Measurements from ENCODE around the gene CDPF1.
"Not testable (repeated sequence)": the region's sequence is repeated elsewhere in the genome, so short reads cannot be mapped to it uniquely, and the experiment has no call there.

Gene CDPF1

DNA sequence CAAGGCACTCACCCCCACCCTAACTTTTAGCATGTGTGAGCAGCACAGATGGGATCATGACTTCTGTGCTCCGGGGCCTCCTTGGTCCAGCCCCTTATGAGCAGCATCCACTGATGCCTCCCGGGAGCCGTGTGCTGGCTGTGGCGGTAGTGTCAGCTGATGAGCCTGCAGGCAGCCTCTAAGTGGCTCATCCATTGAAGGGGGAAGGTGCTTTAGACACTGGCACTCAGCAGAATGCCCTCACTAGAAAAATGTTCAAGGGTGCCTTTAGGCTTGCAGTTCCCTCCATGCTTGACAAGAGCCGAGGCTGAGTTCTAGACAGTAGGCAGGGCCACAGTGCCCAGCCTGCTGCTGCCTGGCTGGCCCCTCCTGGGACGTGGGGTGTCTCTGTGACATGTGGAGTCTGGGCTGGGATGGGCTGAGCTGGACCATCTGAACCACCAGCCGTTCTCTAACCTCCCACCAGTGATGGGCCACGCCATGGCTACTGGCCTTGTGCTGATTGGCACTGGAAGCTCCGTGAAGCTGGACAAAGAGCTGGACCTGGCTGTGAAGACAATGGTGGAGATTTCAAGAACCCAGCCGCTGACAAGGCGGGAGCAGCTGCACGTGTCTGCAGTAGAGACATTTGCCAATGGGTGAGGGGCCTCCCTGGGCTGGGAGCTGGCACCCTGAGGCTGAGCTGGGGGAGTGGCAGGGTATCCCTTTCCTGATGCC, 23.5 kb upstream of the CDPF1 start:
- Mint-ChIP-seq H3K4me3 (no peak overlapping the region), H3K36me3 (ENCODE audit: low read depth) (peaks cover 27% of the 10 kb centered on the region)

DNA sequence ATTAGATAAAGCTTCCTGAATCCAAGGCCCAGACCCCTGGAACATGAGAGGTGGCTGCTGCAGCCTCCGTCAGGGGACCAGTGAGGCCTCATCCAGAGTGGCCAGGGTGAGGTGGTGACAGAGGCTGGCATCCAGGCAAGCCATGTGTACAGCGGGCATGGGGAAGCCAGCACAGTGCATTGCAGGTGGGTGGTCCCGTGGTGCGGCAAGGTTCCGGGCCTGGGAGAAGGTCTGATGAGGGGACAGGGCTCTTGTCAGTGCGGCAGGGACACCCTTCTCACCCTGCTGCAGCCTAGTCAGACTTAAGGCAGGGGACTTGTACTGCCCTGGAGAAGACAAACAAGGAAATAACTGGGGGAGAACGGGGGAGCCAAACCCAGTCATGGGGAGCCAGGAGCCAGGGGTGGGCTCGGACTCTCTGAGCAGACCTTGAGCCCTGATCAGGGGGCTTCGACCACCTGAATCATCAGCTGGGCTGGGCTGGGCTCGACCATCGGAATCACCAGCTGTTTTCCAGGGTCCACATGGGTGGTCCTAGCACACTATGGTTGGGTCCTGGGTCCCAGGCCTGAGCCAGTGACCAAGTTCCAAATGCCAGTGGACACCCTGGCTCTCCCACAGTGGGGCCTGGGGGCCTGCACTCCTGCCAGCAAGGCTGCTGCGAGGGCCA, 22.8 kb upstream of the CDPF1 start:
- no peaks in the 10 kb centered on the region for H3K27me3 Mint-ChIP-seq (ENCODE audit: low read depth)
- no peak overlapping the region for H3K4me3 Mint-ChIP-seq
- H3K36me3 Mint-ChIP-seq (ENCODE audit: low read depth), result peaks cover 26% of the 10 kb centered on the region

More for the DNA sequence above, 23.5 kb upstream of the CDPF1 start:
- H3K4me1 Mint-ChIP-seq (ENCODE audit: low read depth), result peaks cover 4% of the 10 kb centered on the region
- H3K27ac Mint-ChIP-seq, result no peak overlapping the region
- peaks cover 5% of the 10 kb centered on the region for H3K9me3 Mint-ChIP-seq
- H3K27me3 Mint-ChIP-seq (ENCODE audit: low read depth), result no peaks in the 10 kb centered on the region

DNA sequence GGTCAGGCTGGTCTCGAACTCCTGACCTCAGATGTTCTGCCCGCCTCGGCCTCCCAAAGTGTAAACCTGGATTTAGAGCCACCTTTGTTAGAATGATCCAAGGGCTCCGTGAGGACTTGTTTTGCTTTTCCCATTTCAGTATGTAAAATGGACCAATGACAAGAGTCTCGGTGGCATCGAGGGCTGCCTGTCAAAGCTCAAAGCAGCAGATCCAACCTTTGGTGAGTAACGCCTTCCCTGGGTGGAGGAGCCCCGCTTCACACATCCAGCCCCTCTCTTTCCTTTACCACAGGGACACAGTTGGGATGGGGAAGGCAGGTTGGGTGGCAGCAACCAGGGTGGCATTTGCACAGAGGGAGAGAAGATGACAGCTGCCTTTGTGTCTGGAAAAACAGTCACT, 22.1 kb upstream of the CDPF1 start:
- H3K27ac Mint-ChIP-seq, result no peak overlapping the region
- no peak overlapping the region for H3K4me3 Mint-ChIP-seq
- H3K36me3 Mint-ChIP-seq (ENCODE audit: low read depth), result peaks cover 25% of the 10 kb centered on the region
- peaks cover 10% of the 10 kb centered on the region for H3K4me1 Mint-ChIP-seq (ENCODE audit: low read depth)
- H3K27me3 Mint-ChIP-seq (ENCODE audit: low read depth), result peaks cover 3% of the 10 kb centered on the region
- H3K9me3 Mint-ChIP-seq, result peaks cover 5% of the 10 kb centered on the region

More for the DNA sequence above, 22.8 kb upstream of the CDPF1 start:
- Mint-ChIP-seq H3K4me1 (ENCODE audit: low read depth) (peaks cover 7% of the 10 kb centered on the region), H3K27ac (no peak overlapping the region), H3K9me3 (peaks cover 5% of the 10 kb centered on the region)

DNA sequence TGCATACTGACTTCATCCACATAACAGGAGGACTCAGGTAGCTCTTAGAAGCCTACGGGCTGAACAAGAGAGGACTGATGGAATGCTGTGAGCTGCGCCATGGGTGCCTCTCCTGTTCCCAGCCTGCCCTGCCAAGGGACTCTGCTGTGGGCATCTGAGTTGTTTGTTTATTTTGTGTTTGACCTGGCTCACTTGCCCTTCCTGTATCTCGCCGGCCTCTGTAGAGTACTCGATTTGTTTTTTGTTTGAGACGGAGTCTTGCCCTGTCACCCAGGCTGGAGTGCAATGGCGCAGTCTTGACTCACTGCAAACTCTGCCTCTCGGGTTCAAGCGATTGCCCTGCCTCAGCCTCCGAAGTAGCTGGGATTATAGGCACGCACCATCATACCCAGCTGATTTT, 19.5 kb upstream of the CDPF1 start:
- Mint-ChIP-seq H3K4me1 (ENCODE audit: low read depth) (peaks cover 10% of the 10 kb centered on the region), H3K9me3 (peaks cover 13% of the 10 kb centered on the region), H3K36me3 (ENCODE audit: low read depth) (peaks cover 14% of the 10 kb centered on the region), H3K27ac (no peak overlapping the region), H3K27me3 (ENCODE audit: low read depth) (peaks cover 22% of the 10 kb centered on the region), H3K4me3 (peak overlapping the region; percentile 81)

DNA sequence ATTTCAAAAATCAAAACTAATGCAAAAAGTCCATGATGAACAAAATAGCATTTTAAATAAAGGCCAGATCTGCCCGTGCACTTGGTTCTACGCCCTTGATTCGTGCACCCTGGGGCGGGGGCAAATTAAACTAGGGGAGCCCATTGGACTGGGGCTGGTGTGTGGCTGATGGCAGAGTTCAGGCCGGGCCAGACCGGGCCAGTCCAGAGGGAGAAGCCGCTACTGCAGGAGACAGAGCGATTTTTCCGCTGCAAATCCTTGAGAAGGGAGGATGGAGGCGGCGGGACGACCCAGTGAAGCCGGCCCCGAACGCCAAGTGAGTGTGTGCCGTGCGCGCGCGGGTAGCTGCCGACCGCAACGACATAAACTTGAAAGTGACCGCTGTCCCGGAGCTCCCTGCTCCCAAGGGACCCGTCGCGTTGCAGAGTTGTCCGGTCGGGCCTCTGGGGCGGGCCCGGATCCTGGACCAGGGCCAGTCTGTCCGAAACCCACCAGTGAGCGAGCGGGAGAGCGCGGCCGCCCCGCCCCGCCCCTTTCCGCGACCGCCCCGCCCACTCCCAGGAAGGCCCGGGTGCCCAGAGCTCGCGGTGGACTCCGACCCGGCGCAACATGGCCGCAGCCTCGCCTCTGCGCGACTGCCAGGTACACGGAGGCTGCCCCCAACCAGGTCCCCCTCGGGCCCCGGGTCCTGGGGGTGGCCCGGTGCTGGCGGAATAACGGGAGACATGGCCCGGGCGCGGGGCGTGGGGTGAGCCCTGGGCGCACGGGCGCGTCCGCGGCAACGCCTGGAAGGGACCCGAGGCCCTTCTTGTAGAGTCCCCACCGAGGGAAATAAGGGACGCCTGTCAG, 17.6 kb upstream of the CDPF1 start, which contains the start of gene TTC38:
TSS of gene TTC38 (plus strand) at position 578 of the 849 bp plus-strand sequence. CDS start at position 610, 32 bp downstream.
- H3K9me3 Mint-ChIP-seq, result peaks cover 13% of the 10 kb centered on the region
- peak within 1 kb of the TSS; percentile 91 for H3K4me3 Mint-ChIP-seq
- peaks cover 11% of the 10 kb centered on the region for H3K36me3 Mint-ChIP-seq (ENCODE audit: low read depth)
- H3K27ac Mint-ChIP-seq, result peak within 1 kb of the TSS; percentile 77
- H3K27me3 Mint-ChIP-seq (ENCODE audit: low read depth), result peaks cover 35% of the 10 kb centered on the region
- peaks cover 10% of the 10 kb centered on the region for H3K4me1 Mint-ChIP-seq (ENCODE audit: low read depth)

DNA sequence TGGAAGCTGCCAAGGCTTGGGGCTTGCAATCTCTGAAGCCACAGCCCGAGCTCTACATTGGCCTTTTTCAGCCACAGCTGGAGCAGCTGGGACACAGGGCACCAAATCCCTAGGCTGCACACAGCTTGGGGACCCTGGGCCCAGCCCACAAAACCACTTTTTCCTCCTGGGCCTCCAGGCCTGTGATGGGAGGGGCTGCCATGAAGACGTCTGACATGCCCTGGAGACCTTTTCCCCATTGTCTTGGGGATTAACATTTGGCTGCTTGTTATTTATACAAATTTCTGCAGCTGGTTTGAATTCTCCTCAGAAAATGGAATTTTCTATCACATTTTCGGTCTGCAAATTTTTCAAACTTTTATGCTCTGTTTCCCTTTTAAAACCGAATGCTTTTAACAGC, 15.5 kb upstream of the CDPF1 start:
- peaks cover 13% of the 10 kb centered on the region for H3K9me3 Mint-ChIP-seq
- H3K4me1 Mint-ChIP-seq (ENCODE audit: low read depth), result peaks cover 10% of the 10 kb centered on the region
- peaks cover 55% of the 10 kb centered on the region for H3K27me3 Mint-ChIP-seq (ENCODE audit: low read depth)
- H3K27ac Mint-ChIP-seq, H3K4me3 Mint-ChIP-seq: not testable (repeated sequence)
- peaks cover 11% of the 10 kb centered on the region for H3K36me3 Mint-ChIP-seq (ENCODE audit: low read depth)

DNA sequence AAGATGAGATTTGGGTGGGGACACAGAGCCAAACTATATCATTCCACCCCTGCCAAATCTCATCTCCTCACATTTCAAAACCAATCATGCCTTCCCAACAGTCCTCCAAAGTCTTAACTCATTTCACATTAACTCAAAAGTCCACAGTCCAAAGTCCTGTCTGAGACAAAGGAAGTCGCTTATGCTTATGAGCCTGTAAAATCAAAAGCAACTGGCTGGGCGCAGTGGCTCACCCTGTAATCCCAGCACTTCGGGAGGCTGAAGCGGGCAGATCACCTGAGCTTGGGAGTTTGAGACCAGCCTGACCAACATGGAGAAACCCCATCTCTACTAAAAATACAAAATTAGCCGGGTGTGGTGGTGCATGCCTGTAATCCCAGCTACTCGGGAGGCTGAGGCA, 14.4 kb upstream of the CDPF1 start:
- Mint-ChIP-seq H3K27me3 (ENCODE audit: low read depth) (peaks cover 66% of the 10 kb centered on the region), H3K9me3 (peaks cover 13% of the 10 kb centered on the region)
- H3K36me3 Mint-ChIP-seq (ENCODE audit: low read depth); H3K27ac Mint-ChIP-seq; H3K4me1 Mint-ChIP-seq (ENCODE audit: low read depth); H3K4me3 Mint-ChIP-seq: not testable (repeated sequence)

DNA sequence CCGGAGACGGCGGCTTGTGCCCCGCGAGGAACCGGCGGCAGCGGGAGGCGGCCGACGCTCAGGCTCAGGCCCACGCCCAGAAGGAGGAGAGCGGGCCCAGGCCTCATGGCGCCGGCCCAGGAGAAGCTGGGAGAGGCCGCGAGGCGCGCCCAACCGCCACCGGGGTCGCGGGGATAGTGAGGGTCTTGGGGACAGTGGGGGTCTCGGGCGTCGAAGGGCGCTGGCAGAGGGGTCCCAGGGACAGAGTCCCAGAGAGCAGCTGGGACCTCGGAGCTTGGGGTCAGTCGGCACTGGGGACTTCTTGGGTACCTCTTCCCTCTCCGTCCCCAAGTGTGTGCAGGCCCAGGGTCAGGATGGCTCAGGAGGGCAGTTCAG, 13.1 kb upstream of the CDPF1 start, which contains the start of gene PKDREJ:
TSS of gene PKDREJ (minus strand) at position 128 of the 375 bp plus-strand sequence. CDS start at position 107, 21 bp downstream.
- Mint-ChIP-seq H3K27me3 (ENCODE audit: low read depth) (peaks cover 79% of the 10 kb centered on the region), H3K4me1 (ENCODE audit: low read depth) (peaks cover 4% of the 10 kb centered on the region), H3K27ac (no peak within 1 kb of the TSS), H3K9me3 (peaks cover 13% of the 10 kb centered on the region), H3K36me3 (ENCODE audit: low read depth) (peaks cover 9% of the 10 kb centered on the region), H3K4me3 (peak within 1 kb of the TSS; percentile 62)

DNA sequence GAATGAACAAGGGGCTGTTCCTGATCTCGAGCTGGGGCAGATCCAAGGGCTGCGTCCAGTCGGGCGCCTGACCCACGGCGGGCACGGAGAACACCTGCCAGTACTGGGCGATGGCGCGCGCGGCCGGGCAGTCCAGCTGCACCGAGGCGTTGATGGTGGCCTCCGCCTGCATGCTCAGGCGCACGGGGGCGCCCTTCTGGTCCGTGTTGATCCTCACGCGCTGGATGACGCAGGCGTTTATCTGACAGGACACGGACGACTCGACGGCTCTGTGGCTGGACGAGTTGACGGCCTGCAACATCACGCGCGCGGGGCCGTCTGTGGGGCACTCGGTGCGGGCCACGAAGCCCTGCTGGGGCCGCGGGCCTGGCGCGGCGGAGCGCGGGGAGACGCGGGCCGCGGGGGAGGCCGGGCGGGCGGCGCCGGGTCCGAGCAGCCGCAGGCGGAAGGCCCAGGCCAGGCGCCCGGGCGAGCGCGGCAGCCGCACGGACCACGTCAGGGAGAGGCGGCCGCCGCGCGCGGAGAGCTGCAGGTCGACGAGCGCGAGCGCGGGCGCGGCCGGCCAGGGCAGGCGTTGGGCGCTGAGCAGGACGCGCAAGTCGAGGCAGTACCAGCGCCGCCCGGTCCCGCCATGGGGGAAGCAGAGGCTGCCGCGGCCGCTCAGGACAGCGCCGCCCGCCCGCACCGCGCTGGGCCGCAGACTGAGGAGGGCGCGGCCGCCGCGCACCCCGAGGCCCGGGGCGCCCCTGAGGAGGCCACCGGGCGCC, 12.5 kb upstream of the CDPF1 start:
- Mint-ChIP-seq H3K36me3 (ENCODE audit: low read depth) (peaks cover 9% of the 10 kb centered on the region), H3K9me3 (peaks cover 13% of the 10 kb centered on the region), H3K4me1 (ENCODE audit: low read depth) (peaks cover 3% of the 10 kb centered on the region), H3K4me3 (no peak overlapping the region), H3K27ac (no peak overlapping the region), H3K27me3 (ENCODE audit: low read depth) (peaks cover 85% of the 10 kb centered on the region)

DNA sequence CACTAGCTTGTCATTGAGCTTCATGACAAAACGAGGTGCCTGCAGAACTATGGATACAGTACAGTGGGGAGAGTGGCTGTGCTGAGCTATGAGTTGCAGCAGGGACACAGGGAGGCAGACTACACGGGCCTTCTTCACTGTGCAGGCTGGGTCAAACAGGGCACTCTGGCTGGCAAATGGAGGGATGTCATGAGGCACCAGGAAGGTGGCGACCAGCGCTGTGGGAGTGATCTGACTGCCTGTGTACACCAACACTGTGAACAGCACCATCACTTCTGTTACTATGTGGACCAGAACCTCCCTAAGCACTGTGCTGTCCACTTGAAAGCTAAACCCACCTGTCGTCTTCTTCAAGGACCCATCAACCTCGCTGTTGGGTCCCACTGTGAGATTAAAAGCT, 9.9 kb upstream of the CDPF1 start:
- Mint-ChIP-seq H3K36me3 (ENCODE audit: low read depth) (peaks cover 2% of the 10 kb centered on the region), H3K27me3 (ENCODE audit: low read depth) (peaks cover 80% of the 10 kb centered on the region), H3K27ac (no peak overlapping the region), H3K9me3 (no peaks in the 10 kb centered on the region), H3K4me1 (ENCODE audit: low read depth) (no peaks in the 10 kb centered on the region), H3K4me3 (no peak overlapping the region)

DNA sequence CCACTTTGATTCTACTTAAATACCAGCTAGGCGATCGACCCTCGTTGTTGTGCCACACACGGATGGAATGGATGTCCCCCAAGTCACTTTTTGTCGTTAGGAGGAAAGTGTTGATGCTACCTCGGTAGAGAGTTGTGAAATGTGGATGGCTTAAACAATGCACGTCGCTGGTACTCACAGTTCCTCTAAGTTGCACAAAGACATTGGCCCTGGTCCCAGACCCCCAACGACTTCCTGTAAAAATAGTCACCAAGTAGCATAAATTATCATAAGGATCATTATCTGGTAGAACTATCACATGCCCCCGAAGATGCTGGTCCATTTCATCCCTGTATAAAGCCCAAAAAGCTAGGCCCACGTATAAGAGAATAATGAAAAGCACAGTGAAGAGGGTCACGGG, 9.3 kb upstream of the CDPF1 start:
- Mint-ChIP-seq H3K4me1 (ENCODE audit: low read depth) (peaks cover under 1% of the 10 kb centered on the region), H3K27me3 (ENCODE audit: low read depth) (peaks cover 76% of the 10 kb centered on the region), H3K27ac (no peak overlapping the region), H3K9me3 (no peaks in the 10 kb centered on the region), H3K4me3 (no peak overlapping the region), H3K36me3 (ENCODE audit: low read depth) (peaks cover 5% of the 10 kb centered on the region)

DNA sequence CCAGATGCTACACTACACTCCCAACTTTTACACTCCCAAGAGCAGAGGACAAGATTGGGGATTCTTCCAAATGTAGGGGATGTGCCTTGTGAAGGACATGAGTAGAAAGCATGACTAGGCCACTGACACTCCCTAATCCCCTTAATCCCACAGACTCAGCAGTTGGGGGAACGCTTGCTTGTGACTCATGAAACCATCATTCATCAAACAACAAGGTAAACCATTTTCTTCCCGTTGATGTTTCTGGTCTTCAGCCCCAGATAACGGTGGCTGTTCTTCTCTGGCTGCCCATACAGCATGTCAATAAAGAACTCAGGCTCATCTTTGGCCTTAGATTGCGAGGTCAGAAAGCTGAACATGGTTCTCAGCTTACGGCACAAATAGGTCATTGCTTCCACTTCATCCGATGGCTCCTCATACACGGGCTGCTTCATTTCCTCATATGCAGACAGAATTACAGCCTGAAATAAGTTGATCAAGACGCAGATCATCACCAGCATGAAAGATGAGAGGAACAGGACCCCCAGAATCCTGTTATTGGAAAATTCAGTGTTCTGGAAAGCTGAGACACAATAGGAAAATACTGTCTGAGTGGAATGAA, 6.4 kb upstream of the CDPF1 start:
- no peaks in the 10 kb centered on the region for H3K9me3 Mint-ChIP-seq
- no peak overlapping the region for H3K27ac Mint-ChIP-seq
- H3K27me3 Mint-ChIP-seq (ENCODE audit: low read depth), result peaks cover 53% of the 10 kb centered on the region
- H3K36me3 Mint-ChIP-seq (ENCODE audit: low read depth), result peaks cover 7% of the 10 kb centered on the region
- H3K4me1 Mint-ChIP-seq (ENCODE audit: low read depth), result peaks cover 15% of the 10 kb centered on the region
- no peak overlapping the region for H3K4me3 Mint-ChIP-seq

DNA sequence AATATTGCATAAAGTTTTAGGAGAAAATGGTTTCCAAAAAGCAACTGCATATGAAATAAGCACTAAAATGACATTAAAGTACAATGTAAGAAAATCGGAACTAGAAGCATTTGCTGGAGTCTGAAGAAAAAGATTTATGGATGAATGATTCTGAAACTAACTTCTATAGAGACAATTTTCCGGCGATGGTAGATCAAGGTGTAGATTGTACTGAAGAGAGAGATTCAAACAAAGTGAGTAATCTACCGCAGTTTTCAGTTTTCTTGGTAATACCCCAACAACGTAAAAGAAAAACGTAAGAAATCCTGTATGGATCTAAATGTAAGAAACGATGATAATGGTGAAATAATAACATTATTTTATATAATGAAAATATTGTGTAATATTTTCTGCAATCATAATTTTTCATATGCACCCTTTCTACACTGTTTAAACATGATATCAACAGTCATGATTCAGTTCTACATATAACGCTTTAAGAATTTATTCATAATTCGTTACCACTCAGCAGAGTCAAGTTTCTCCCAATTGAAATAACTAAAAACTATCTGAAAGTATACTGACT, 1.8 kb upstream of the CDPF1 start:
- peak overlapping the region; percentile 86 for H3K27ac Mint-ChIP-seq
- peaks cover 24% of the 10 kb centered on the region for H3K4me1 Mint-ChIP-seq (ENCODE audit: low read depth)
- peaks cover 7% of the 10 kb centered on the region for H3K36me3 Mint-ChIP-seq (ENCODE audit: low read depth)
- H3K4me3 Mint-ChIP-seq, result peak overlapping the region; percentile 89
- peaks cover 8% of the 10 kb centered on the region for H3K27me3 Mint-ChIP-seq (ENCODE audit: low read depth)
- no peaks in the 10 kb centered on the region for H3K9me3 Mint-ChIP-seq

All from T-helper 1 cell treated with Interleukin-12 subunit alpha and Interleukin-12 subunit beta and Interleukin-4 antibody, amounts not matched to agents 30 μg/mL and 1 μg/mL, for 36 hours (primary cell).